Gastrocnemius medialis (tissue), 4 donors: ENCODE results near the gene ADD1.

ENCODE experiments used
- CTCF ChIP-seq, 5 experiments: fragments of 450-650 bp in 3 of 5; fragments of 200-600 bp in 2 of 5; sonication (generic) in 2 of 5; IDR thresholded peaks in 4 of 5; conservative IDR thresholded peaks in 1 of 5; 1 replicate in 4 of 5; 2 replicates in 1 of 5; pipeline ENCODE4 v1.5.1; 2016 to 2019; ENCODE audit warnings: antibody characterized with exemption in 5 of 5, mild to moderate bottlenecking in 3 of 5, moderate library complexity in 3 of 5
- POLR2A ChIP-seq, 2 donors: fragments of 450-650 bp; IDR thresholded peaks; one replicate each; pipeline ENCODE4 v1.6.1; 2017; ENCODE audit warnings: antibody characterized with exemption in 2 of 2, mild to moderate bottlenecking in 2 of 2, moderate library complexity in 2 of 2

GRCh38 chr4:2910409-2910808 is 66.8 kb downstream of the ADD1 start:
- TF ChIP-seq POLR2A (IDR thresholded peaks at IDR 0.05) (no peak), CTCF (IDR thresholded peaks at IDR 0.05 in 4 of 5, conservative IDR thresholded peaks at IDR 0.05 in 1 of 5) (no peak)
